Endodermal cell (in vitro differentiated cells): Measurements from ENCODE around the gene SLC12A5. TPM values are rescaled to one million over a fixed set of nuclear protein-coding genes. Genes with fewer than 3 reads are reported as not detected.

ENCODE experiments used
- DNase-seq: peaks from one replicate; pipeline ENCODE4 v3.0.0-alpha.2; 2017
- H3K27ac ChIP-seq: 2 replicates; pipeline ENCODE4 v1.5.1; 2013; ENCODE audit warnings: mild to moderate bottlenecking, low read depth, low read length, moderate library complexity
- H3K27me3 ChIP-seq: 2 replicates; pipeline ENCODE4 v1.6.1; 2013; ENCODE audit warnings: mild to moderate bottlenecking, low read length, moderate library complexity; ENCODE audit not compliant: insufficient read depth, control insufficient read depth, poor library complexity, severe bottlenecking
- H3K36me3 ChIP-seq: 2 replicates; pipeline ENCODE4 v1.7.0; 2013; ENCODE audit warnings: mild to moderate bottlenecking, low read length, moderate library complexity; ENCODE audit not compliant: control insufficient read depth, insufficient read depth
- H3K4me1 ChIP-seq: one replicate; pipeline ENCODE4 v1.7.0; 2013; ENCODE audit warnings: low read length; ENCODE audit not compliant: control insufficient read depth, insufficient read depth
- H3K4me3 ChIP-seq: 2 replicates; pipeline ENCODE4 v1.5.1; 2013; ENCODE audit warnings: mild to moderate bottlenecking, low read length, moderate library complexity
- H3K9ac ChIP-seq: 2 replicates; pipeline ENCODE4 v1.6.1; 2013; ENCODE audit warnings: mild to moderate bottlenecking, low read length, moderate library complexity; ENCODE audit not compliant: poor library complexity, severe bottlenecking; ENCODE audit errors: extremely low read depth
- H3K9me3 ChIP-seq: 2 replicates; pipeline ENCODE4 v1.6.1; 2013; ENCODE audit warnings: mild to moderate bottlenecking, low read length, moderate library complexity; ENCODE audit not compliant: control insufficient read depth
- H3K27ac Mint-ChIP-seq: 2 replicates; pipeline ENCODE4 v1.8.0; 2020; ENCODE audit warnings: mixed read lengths
- H3K27me3 Mint-ChIP-seq: 2 replicates; pipeline ENCODE4 v1.8.0; 2021; ENCODE audit warnings: mild to moderate bottlenecking, mixed read lengths; ENCODE audit not compliant: insufficient read depth
- H3K36me3 Mint-ChIP-seq: 2 replicates; pipeline ENCODE4 v1.8.0; 2020; ENCODE audit warnings: low read depth, mixed read lengths
- H3K4me1 Mint-ChIP-seq: 2 replicates; pipeline ENCODE4 v1.8.0; 2020; ENCODE audit warnings: mixed read lengths
- H3K4me3 Mint-ChIP-seq: 2 replicates; pipeline ENCODE4 v1.8.0; 2020; ENCODE audit warnings: mild to moderate bottlenecking, moderate library complexity, mixed read lengths
- H3K9me3 Mint-ChIP-seq: 2 replicates; pipeline ENCODE4 v1.8.0; 2020; ENCODE audit warnings: mild to moderate bottlenecking, mixed read lengths
- WGBS, 2 experiments: methylation state at CpG; one replicate each; pipeline versions ENCODE4 v1.1.5 to v1.1.7; 2013; ENCODE audit warnings: missing lambda C conversion rate in 2 of 2, mixed read lengths in 1 of 2; ENCODE audit not compliant: insufficient coverage in 1 of 2, insufficient read length in 1 of 2; 5-methylcytosine and 5-hydroxymethylcytosine counted together
- total RNA-seq, 2 donors: library from RNA; stranded (reverse); fragmentation: NEBNext Ultra II Directional in 1 of 2; extraction: Animal tissue kit (Norgen Biotek cat#: 25700) in 1 of 2; gene quantifications; 2 replicates in 1 of 2; 3 replicates in 1 of 2; pipeline ENCODE4 v1.2.1, GENCODE V29; 2021
- TF ChIP-seq, protein P1 (sequence below): fragments of 200-600 bp; sonication (generic); conservative IDR thresholded peaks from 2 replicates; pipeline ENCODE4 v1.5.0; 2021; ENCODE audit warnings: antibody characterized with exemption, mild to moderate bottlenecking

SLC12A5 gene
- total RNA-seq, 2 donors from 2014 or later = 5.7 to 10.2 TPM

- Mint-ChIP-seq H3K27ac (no peak overlapping the region), H3K36me3 (no peaks in the 10 kb centered on the region), H3K4me1 (peaks cover 29% of the 10 kb centered on the region), H3K27me3 (no peaks in the 10 kb centered on the region), H3K4me3 (no peak overlapping the region), H3K9me3 (no peaks in the 10 kb centered on the region)
- WGBS, 2 experiments = 94 to 98% methylated on average over 2 of the region's 3 CpGs
- Histone ChIP-seq H3K27me3 (no peaks in the 10 kb centered on the region), H3K9me3 (no peaks in the 10 kb centered on the region), H3K27ac (no peak overlapping the region), H3K36me3 (no peaks in the 10 kb centered on the region), H3K9ac (no peak overlapping the region), H3K4me3 (no peak overlapping the region), H3K4me1 (peaks cover 9% of the 10 kb centered on the region)
- no peak for DNase-seq
- TF ChIP-seq, protein P1, sequence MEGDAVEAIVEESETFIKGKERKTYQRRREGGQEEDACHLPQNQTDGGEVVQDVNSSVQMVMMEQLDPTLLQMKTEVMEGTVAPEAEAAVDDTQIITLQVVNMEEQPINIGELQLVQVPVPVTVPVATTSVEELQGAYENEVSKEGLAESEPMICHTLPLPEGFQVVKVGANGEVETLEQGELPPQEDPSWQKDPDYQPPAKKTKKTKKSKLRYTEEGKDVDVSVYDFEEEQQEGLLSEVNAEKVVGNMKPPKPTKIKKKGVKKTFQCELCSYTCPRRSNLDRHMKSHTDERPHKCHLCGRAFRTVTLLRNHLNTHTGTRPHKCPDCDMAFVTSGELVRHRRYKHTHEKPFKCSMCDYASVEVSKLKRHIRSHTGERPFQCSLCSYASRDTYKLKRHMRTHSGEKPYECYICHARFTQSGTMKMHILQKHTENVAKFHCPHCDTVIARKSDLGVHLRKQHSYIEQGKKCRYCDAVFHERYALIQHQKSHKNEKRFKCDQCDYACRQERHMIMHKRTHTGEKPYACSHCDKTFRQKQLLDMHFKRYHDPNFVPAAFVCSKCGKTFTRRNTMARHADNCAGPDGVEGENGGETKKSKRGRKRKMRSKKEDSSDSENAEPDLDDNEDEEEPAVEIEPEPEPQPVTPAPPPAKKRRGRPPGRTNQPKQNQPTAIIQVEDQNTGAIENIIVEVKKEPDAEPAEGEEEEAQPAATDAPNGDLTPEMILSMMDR = no peak
Measured at GRCh38 chr20:46002008-46002407, 27.0 kb upstream of the SLC12A5 start.

GRCh38 chr20:46004187-46004586 is 24.8 kb upstream of the SLC12A5 start:
- no peak overlapping the region for H3K27ac Mint-ChIP-seq
- H3K4me3 ChIP-seq = no peak overlapping the region
- H3K27ac ChIP-seq = no peak overlapping the region
- H3K9me3 Mint-ChIP-seq = no peaks in the 10 kb centered on the region
- no peak for DNase-seq
- H3K27me3 Mint-ChIP-seq = peaks cover 3% of the 10 kb centered on the region
- no peaks in the 10 kb centered on the region for H3K36me3 ChIP-seq
- TF ChIP-seq, protein P1 = no peak
- no peaks in the 10 kb centered on the region for H3K36me3 Mint-ChIP-seq
- peaks cover 9% of the 10 kb centered on the region for H3K4me1 ChIP-seq
- H3K4me1 Mint-ChIP-seq = peaks cover 35% of the 10 kb centered on the region
- 68 to 84% methylated on average over 3 to 4 of the region's 4 CpGs for WGBS, 2 experiments
- H3K27me3 ChIP-seq = no peaks in the 10 kb centered on the region
- no peak overlapping the region for H3K9ac ChIP-seq
- no peaks in the 10 kb centered on the region for H3K9me3 ChIP-seq
- no peak overlapping the region for H3K4me3 Mint-ChIP-seq

- Mint-ChIP-seq H3K27me3 (peaks cover 7% of the 10 kb centered on the region), H3K4me3 (no peak overlapping the region), H3K4me1 (peaks cover 35% of the 10 kb centered on the region), H3K9me3 (no peaks in the 10 kb centered on the region), H3K27ac (peak overlapping the region; percentile 46), H3K36me3 (no peaks in the 10 kb centered on the region)
- Histone ChIP-seq H3K9ac (no peak overlapping the region), H3K27me3 (no peaks in the 10 kb centered on the region), H3K4me1 (peaks cover 9% of the 10 kb centered on the region), H3K9me3 (no peaks in the 10 kb centered on the region), H3K36me3 (no peaks in the 10 kb centered on the region), H3K4me3 (no peak overlapping the region), H3K27ac (no peak overlapping the region)
- TF ChIP-seq, protein P1 = no peak
- 37 to 71% methylated on average over 1 to 3 of the region's 3 CpGs for WGBS, 2 experiments
- DNase-seq = peak; percentile 74
Measured at GRCh38 chr20:46004889-46005473, 24.0 kb upstream of the SLC12A5 start.
